ENCODE data around the gene ATP6V0E1. TPM values are rescaled to one million over a fixed set of nuclear protein-coding genes. Genes with fewer than 3 reads are reported as not detected.

Gene ATP6V0E1
- total and polyA plus RNA-seq, 2 of the 4 experiments (the other 2 are of a cell fraction): 258 to 277 TPM

DNA sequence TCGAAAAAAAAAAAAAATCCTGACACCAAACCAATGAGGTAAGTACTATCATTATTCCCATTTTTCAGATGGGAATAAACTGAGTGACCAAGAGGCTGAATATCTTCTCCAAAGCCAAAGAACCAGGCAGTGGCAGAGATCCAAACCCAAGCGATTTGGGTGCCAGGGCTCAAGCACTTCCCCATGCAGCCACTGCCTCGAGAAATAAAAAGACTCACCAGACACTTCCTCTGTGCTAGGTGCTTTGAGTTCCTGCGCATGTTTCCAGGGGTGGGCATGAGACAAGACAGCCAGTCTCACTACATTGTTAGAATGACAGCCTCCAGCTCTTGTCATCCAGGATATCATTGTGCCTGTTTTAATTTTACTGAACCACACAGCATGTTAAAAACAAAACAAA, 26.6 kb upstream of the ATP6V0E1 start:
- Histone ChIP-seq H3K23ac (ENCODE audit: low read depth, low read length) (peak overlapping the region; percentile 48), H2BK5ac (ENCODE audit: low read depth, low read length, poor library complexity, severe bottlenecking) (peak overlapping the region; percentile 86), H4K20me1 (ENCODE audit: insufficient read depth, low read length) (no peaks in the 10 kb centered on the region), H2BK15ac (ENCODE audit: low read depth, low read length) (peak overlapping the region; percentile 99), H3K4me1 (ENCODE audit: control insufficient read depth, insufficient read depth, low read length) (peaks cover 19% of the 10 kb centered on the region), H3K56ac (ENCODE audit: extremely low read depth, insufficient read depth, low read length) (peak overlapping the region; percentile 59; the same call in 1 of the 2 replicates), H3K27ac (ENCODE audit: insufficient read depth, low read length) (peak overlapping the region; percentile 69), H3K27me3 (ENCODE audit: control insufficient read depth, insufficient read depth, low read length) (no peaks in the 10 kb centered on the region), H3K18ac (ENCODE audit: low read depth, low read length) (no peak overlapping the region; the same call in 1 of the 2 replicates), H3K14ac (replicated peaks; ENCODE audit: low read depth, low read length) (peak overlapping the region; percentile 20; the same call in 1 of the 2 replicates), H2BK120ac (ENCODE audit: low read depth, low read length) (peak overlapping the region; percentile 85), H2AFZ (replicated peaks; ENCODE audit: low read length, poor library complexity) (no peak overlapping the region), H3K9ac (ENCODE audit: low read depth, low read length) (peak overlapping the region; percentile 43; the same call in 1 of the 2 replicates), H2AK5ac (ENCODE audit: low read depth, low read length) (peak overlapping the region; percentile 85), H4K8ac (ENCODE audit: low read depth in 2 of 2, low read length in 2 of 2) (peak overlapping the region; percentile 73 to 92), H3K79me1 (ENCODE audit: low read depth in 1 of 2, low read length in 2 of 2) (peaks cover 30 to 50% of the 10 kb centered on the region in 2 experiments), H3K36me3 (ENCODE audit: control insufficient read depth, insufficient read depth, low read length) (no peaks in the 10 kb centered on the region), H3K4me2 (ENCODE audit: low read depth, low read length) (no peak overlapping the region), H3K4ac (ENCODE audit: low read depth, low read length) (peak overlapping the region; percentile 85), H3K9me1 (ENCODE audit: insufficient read depth, low read length) (peaks cover 10% of the 10 kb centered on the region; the same call in 1 of the 2 replicates), H2BK20ac (ENCODE audit: low read depth, low read length) (peak overlapping the region; percentile 86), H3K4me3 (ENCODE audit: insufficient read depth, low read depth, low read length) (no peak overlapping the region), H4K91ac (ENCODE audit: insufficient read depth, low read depth, low read length) (peak overlapping the region; percentile 95), H4K5ac (ENCODE audit: low read depth, low read length) (peak overlapping the region; percentile 54; the same call in 1 of the 2 replicates), H3K9me3 (ENCODE audit: control insufficient read depth, insufficient read depth, low read length) (no peaks in the 10 kb centered on the region), H2AK9ac (replicated peaks; ENCODE audit: low read depth, low read length, poor library complexity) (no peak overlapping the region)
- DNase-seq (no peak), ATAC-seq (ENCODE audit: low read depth) (no peak)
- ChIA-PET CTCF (no interaction called here), POLR2A (ENCODE audit: unreplicated experiment) (no interaction called here)
- in situ Hi-C loops (cut with MboI; ENCODE audit: low sequenced_read_pairs): no loop called here
- TF ChIP-seq MXI1 (IDR thresholded peaks at IDR 0.05; ENCODE audit: borderline replicate concordance, low read depth, low read length) (no peak), CEBPB (IDR thresholded peaks at IDR 0.05; ENCODE audit: low read depth, low read length) (no peak), NFE2L2 (IDR thresholded peaks at IDR 0.05; ENCODE audit: low read depth, low read length) (no peak), CHD1 (IDR thresholded peaks at IDR 0.05; ENCODE audit: low read depth, low read length) (no peak), FOS (IDR thresholded peaks at IDR 0.05; ENCODE audit: low read depth, low read length) (no peak), BHLHE40 (IDR thresholded peaks at IDR 0.05; ENCODE audit: low read depth, low read length) (no peak), POLR2A (IDR thresholded peaks at IDR 0.05; ENCODE audit: low read depth, low read length) (no peak), RCOR1 (IDR thresholded peaks at IDR 0.05; ENCODE audit: insufficient replicate concordance, low read length) (no peak), RFX5 (IDR thresholded peaks at IDR 0.05; ENCODE audit: low read depth, low read length) (no peak), RAD21 (IDR thresholded peaks at IDR 0.05; ENCODE audit: low read length) (no peak), SMC3 (IDR thresholded peaks at IDR 0.05; ENCODE audit: low read depth, low read length) (no peak), MAFK (IDR thresholded peaks at IDR 0.05; ENCODE audit: low read depth, low read length) (no peak), CTCF (conservative IDR thresholded peaks at IDR 0.05; ENCODE audit: low read depth, low read length) (no peak), MAZ (IDR thresholded peaks at IDR 0.05; ENCODE audit: borderline replicate concordance, low read depth, low read length) (no peak)
- TF ChIP-seq, protein P1, sequence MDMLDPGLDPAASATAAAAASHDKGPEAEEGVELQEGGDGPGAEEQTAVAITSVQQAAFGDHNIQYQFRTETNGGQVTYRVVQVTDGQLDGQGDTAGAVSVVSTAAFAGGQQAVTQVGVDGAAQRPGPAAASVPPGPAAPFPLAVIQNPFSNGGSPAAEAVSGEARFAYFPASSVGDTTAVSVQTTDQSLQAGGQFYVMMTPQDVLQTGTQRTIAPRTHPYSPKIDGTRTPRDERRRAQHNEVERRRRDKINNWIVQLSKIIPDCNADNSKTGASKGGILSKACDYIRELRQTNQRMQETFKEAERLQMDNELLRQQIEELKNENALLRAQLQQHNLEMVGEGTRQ (IDR thresholded peaks at IDR 0.05; ENCODE audit: low read depth, low read length): no peak
- TF ChIP-seq, protein P2, sequence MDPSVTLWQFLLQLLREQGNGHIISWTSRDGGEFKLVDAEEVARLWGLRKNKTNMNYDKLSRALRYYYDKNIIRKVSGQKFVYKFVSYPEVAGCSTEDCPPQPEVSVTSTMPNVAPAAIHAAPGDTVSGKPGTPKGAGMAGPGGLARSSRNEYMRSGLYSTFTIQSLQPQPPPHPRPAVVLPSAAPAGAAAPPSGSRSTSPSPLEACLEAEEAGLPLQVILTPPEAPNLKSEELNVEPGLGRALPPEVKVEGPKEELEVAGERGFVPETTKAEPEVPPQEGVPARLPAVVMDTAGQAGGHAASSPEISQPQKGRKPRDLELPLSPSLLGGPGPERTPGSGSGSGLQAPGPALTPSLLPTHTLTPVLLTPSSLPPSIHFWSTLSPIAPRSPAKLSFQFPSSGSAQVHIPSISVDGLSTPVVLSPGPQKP (IDR thresholded peaks at IDR 0.05; ENCODE audit: borderline replicate concordance, low read depth, low read length): no peak
- no TSS peak for BruUV-seq (replicated peaks)
- WGBS, 2 experiments (ENCODE audit: extremely low coverage in 2 of 2, insufficient read length in 1 of 2): no CpG with 5 or more reads among the region's 4 CpGs
- intact Hi-C loops (cut with micrococcal nuclease): no loop called here
- dilution Hi-C loops (cut with HindIII; ENCODE audit: low sequenced_read_pairs, unreplicated experiment): no loop called here
